Measurements from ENCODE around the gene GABBR2. TPM values are rescaled to one million over a fixed set of nuclear protein-coding genes. Genes with fewer than 3 reads are reported as not detected.

The GABBR2 gene
- total and polyA plus RNA-seq, 8 donors = 0.41 to 2.3 (median 0.79) TPM

GRCh38 chr9:98330831-98331230 lies 377.9 kb downstream of the GABBR2 start:
- intact Hi-C loops (cut with DNase I) = no loop called here
- H3K27ac ChIP-seq = no peak overlapping the region
- no peak for TF ChIP-seq CTCF (IDR thresholded peaks at IDR 0.05)

GRCh38 chr9:98329904-98330303 lies 378.8 kb downstream of the GABBR2 start:
- no peak for ATAC-seq
- Histone ChIP-seq H3K36me3 (no peaks in the 10 kb centered on the region), H3K4me1 (no peaks in the 10 kb centered on the region), H3K27me3 (no peaks in the 10 kb centered on the region), H3K9me3 (no peaks in the 10 kb centered on the region), H3K27ac (no peak overlapping the region), H3K4me3 (no peak overlapping the region)
- TF ChIP-seq CTCF (IDR thresholded peaks at IDR 0.05) = no peak
- DNase-seq = no peak
- intact Hi-C loops (cut with DNase I) = no loop called here

More at GRCh38 chr9:98330831-98331230, 377.9 kb downstream of the GABBR2 start:
- no peak for ATAC-seq
- H3K9me3 ChIP-seq = no peaks in the 10 kb centered on the region
- H3K27me3 ChIP-seq = no peaks in the 10 kb centered on the region
- no peak for DNase-seq
- no peak overlapping the region for H3K4me3 ChIP-seq
- no peaks in the 10 kb centered on the region for H3K36me3 ChIP-seq
- H3K4me1 ChIP-seq = no peaks in the 10 kb centered on the region

GRCh38 chr9:98329281-98329680 lies 379.5 kb downstream of the GABBR2 start:
- no peak for TF ChIP-seq CTCF (IDR thresholded peaks at IDR 0.05)
- no peak for DNase-seq
- ATAC-seq = no peak
- no peaks in the 10 kb centered on the region for H3K4me1 ChIP-seq
- intact Hi-C loops (cut with DNase I) = no loop called here
- H3K4me3 ChIP-seq = no peak overlapping the region
- H3K36me3 ChIP-seq = no peaks in the 10 kb centered on the region
- no peak overlapping the region for H3K27ac ChIP-seq
- H3K9me3 ChIP-seq = no peaks in the 10 kb centered on the region
- H3K27me3 ChIP-seq = no peaks in the 10 kb centered on the region

- no peak for ATAC-seq
- Histone ChIP-seq H3K9me3 (no peaks in the 10 kb centered on the region), H3K27me3 (no peaks in the 10 kb centered on the region), H3K4me1 (no peaks in the 10 kb centered on the region), H3K27ac (no peak overlapping the region), H3K36me3 (no peaks in the 10 kb centered on the region), H3K4me3 (no peak overlapping the region)
- intact Hi-C loops (cut with DNase I) = no loop called here
- TF ChIP-seq CTCF (IDR thresholded peaks at IDR 0.05) = no peak
- DNase-seq = no peak
Observed at GRCh38 chr9:98328770-98329169, 380.0 kb downstream of the GABBR2 start.

GRCh38 chr9:98328141-98328540 lies 380.6 kb downstream of the GABBR2 start:
- no peak overlapping the region for H3K27ac ChIP-seq
- DNase-seq = no peak
- intact Hi-C loops (cut with DNase I) = no loop called here

More at GRCh38 chr9:98328141-98328540, 380.6 kb downstream of the GABBR2 start:
- no peak for TF ChIP-seq CTCF (IDR thresholded peaks at IDR 0.05)
- no peak overlapping the region for H3K4me3 ChIP-seq
- no peaks in the 10 kb centered on the region for H3K9me3 ChIP-seq
- no peak for ATAC-seq
- no peaks in the 10 kb centered on the region for H3K36me3 ChIP-seq
- no peaks in the 10 kb centered on the region for H3K4me1 ChIP-seq
- H3K27me3 ChIP-seq = no peaks in the 10 kb centered on the region

Data from left lung (tissue), 10 donors.